GM12878 (cell line): ENCODE measurements around the gene OSBPL3. TPM values are rescaled to one million over a fixed set of nuclear protein-coding genes. Genes with fewer than 3 reads are reported as not detected.
A peak's percentile ranks its signal among the peaks of the same experiment; 100 is the strongest.

ENCODE experiments used
- ATF3 ChIP-seq: IDR thresholded peaks from 2 replicates; pipeline ENCODE4 v1.6.1; 2011; ENCODE audit warnings: low read depth, mild to moderate bottlenecking, low read length, moderate library complexity, borderline replicate concordance; ENCODE audit errors: extremely low read depth
- ATF7 ChIP-seq: fragments of 450-650 bp; IDR thresholded peaks from 2 replicates; pipeline ENCODE4 v1.6.1; 2016; ENCODE audit warnings: low read depth, mild to moderate bottlenecking
- BCL3 ChIP-seq: IDR thresholded peaks from 2 replicates; pipeline ENCODE4 v1.6.1; 2011; ENCODE audit warnings: borderline replicate concordance, low read depth, mild to moderate bottlenecking, moderate library complexity, low read length; ENCODE audit not compliant: insufficient read depth, poor library complexity, severe bottlenecking
- BHLHE40 ChIP-seq, 2 experiments: fragments of 450-650 bp in 1 of 2; IDR thresholded peaks; 2 replicates each; pipeline ENCODE4 v1.6.1; 2011 to 2017; ENCODE audit warnings: low read depth in 2 of 2, borderline replicate concordance in 1 of 2, improper control_type of control experiment in 1 of 2, low read length in 1 of 2, mild to moderate bottlenecking in 1 of 2
- CTCF ChIP-seq, 3 experiments: IDR thresholded peaks in 2 of 3; conservative IDR thresholded peaks in 1 of 3; 2 replicates each; pipeline ENCODE4 v1.5.1; 2011; ENCODE audit warnings: low read depth in 3 of 3, low read length in 3 of 3, mild to moderate bottlenecking in 3 of 3, control low read depth in 2 of 3, moderate library complexity in 2 of 3, inconsistent platforms in 1 of 3, mixed read lengths in 1 of 3; ENCODE audit not compliant: control insufficient read depth in 2 of 3, insufficient read depth in 1 of 3; ENCODE audit errors: extremely low read depth in 1 of 3
- ESRRA ChIP-seq: IDR thresholded peaks from 2 replicates; pipeline ENCODE4 v1.6.1; 2012; ENCODE audit warnings: mild to moderate bottlenecking, low read length, improper control_type of control experiment
- ETV6 ChIP-seq, 2 experiments: fragments of 450-650 bp in 1 of 2; IDR thresholded peaks in 1 of 2; conservative IDR thresholded peaks in 1 of 2; 2 replicates each; pipeline ENCODE4 v1.6.1; 2014; ENCODE audit warnings: antibody characterized with exemption in 1 of 2, borderline replicate concordance in 1 of 2, low read depth in 1 of 2, mild to moderate bottlenecking in 1 of 2, moderate library complexity in 1 of 2
- FOS ChIP-seq: IDR thresholded peaks from 3 replicates; pipeline ENCODE4 v1.6.1; 2011; ENCODE audit warnings: borderline replicate concordance; ENCODE audit not compliant: insufficient read length; ENCODE audit errors: extremely low read depth
- HDGF ChIP-seq: fragments of 450-650 bp; IDR thresholded peaks from 2 replicates; pipeline ENCODE4 v1.6.1; 2016; ENCODE audit warnings: antibody characterized with exemption
- IKZF2 ChIP-seq, 2 experiments: fragments of 450-650 bp; IDR thresholded peaks; 2 replicates each; pipeline ENCODE4 v1.6.1; 2017; ENCODE audit warnings: mild to moderate bottlenecking in 2 of 2, moderate library complexity in 2 of 2
- MTA3 ChIP-seq: IDR thresholded peaks from 2 replicates; pipeline ENCODE4 v1.6.1; 2012; ENCODE audit warnings: low read length, inconsistent platforms, borderline replicate concordance
- MYB ChIP-seq: fragments of 150-350 bp; IDR thresholded peaks from 2 replicates; pipeline ENCODE4 v1.6.1; 2014; ENCODE audit warnings: mild to moderate bottlenecking, low read depth, low read length, borderline replicate concordance
- PAX8 ChIP-seq: fragments of 450-650 bp; IDR thresholded peaks from 2 replicates; pipeline ENCODE4 v1.6.1; 2017; ENCODE audit warnings: mild to moderate bottlenecking, moderate library complexity
- PML ChIP-seq: IDR thresholded peaks from 2 replicates; pipeline ENCODE4 v1.6.1; 2012; ENCODE audit warnings: low read length, inconsistent platforms
- POLR2A ChIP-seq: IDR thresholded peaks from 2 replicates; pipeline ENCODE4 v1.6.1; 2011; ENCODE audit warnings: low read depth, mild to moderate bottlenecking, low read length
- RB1 ChIP-seq: fragments of 450-650 bp; formaldehyde crosslinking; IDR thresholded peaks from 2 replicates; pipeline ENCODE4 v1.6.1; 2017; ENCODE audit warnings: mild to moderate bottlenecking, borderline replicate concordance
- SP1 ChIP-seq: IDR thresholded peaks from one replicate; pipeline ENCODE4 v1.6.1; 2011; ENCODE audit warnings: low read depth, low read length
- TAF1 ChIP-seq: IDR thresholded peaks from 2 replicates; pipeline ENCODE4 v1.6.1; 2011; ENCODE audit warnings: mild to moderate bottlenecking, low read depth, low read length, borderline replicate concordance
- ZBTB11 ChIP-seq: fragments of 450-650 bp; formaldehyde crosslinking; IDR thresholded peaks from 2 replicates; pipeline ENCODE4 v1.5.0; 2022; ENCODE audit warnings: mild to moderate bottlenecking, missing genetic modification characterization
- polyA plus RNA-seq, 11 experiments: library from polyadenylated mRNA; depleted of rRNA in 4 of 11; unstranded in 6 of 11; stranded (reverse) in 5 of 11; fragments of >200 nt; fragmentation: Nextera tagmentation in 4 of 11; fragmentation: Illumina TruSeq in 1 of 11; extraction: Ambion mirVana in 4 of 11; extraction: Trizol in 1 of 11; gene quantifications; 1 replicate in 1 of 11; 2 replicates in 10 of 11; pipeline versions ENCODE4 v1.2.1 to v1.2.3, GENCODE V29; 2011 to 2016; ENCODE audit warnings: inconsistent platforms in 2 of 11, missing spikeins in 2 of 11, low read depth in 1 of 11
- total RNA-seq, 4 experiments: library from RNA; depleted of rRNA in 3 of 4; stranded (reverse); fragments of >200 nt in 3 of 4; fragmentation: Illumina TruSeq in 1 of 4; extraction: Trizol in 1 of 4; gene quantifications; 2 replicates each; pipeline versions ENCODE4 v1.2.1 to v1.2.3, GENCODE V29; 2013 to 2021
- TF ChIP-seq, protein P1 (sequence below): IDR thresholded peaks from 2 replicates; pipeline ENCODE4 v1.6.1; 2011; ENCODE audit warnings: borderline replicate concordance, low read depth, mild to moderate bottlenecking, moderate library complexity, mixed read lengths, low read length; ENCODE audit not compliant: insufficient read depth; ENCODE audit errors: extremely low read length

The OSBPL3 gene
- total and polyA plus RNA-seq, 10 of the 15 experiments (the other 5 are each of a cell fraction or from before 2014, with no cell fraction given) = 6.1 to 46.6 (median 27.0) TPM

DNA sequence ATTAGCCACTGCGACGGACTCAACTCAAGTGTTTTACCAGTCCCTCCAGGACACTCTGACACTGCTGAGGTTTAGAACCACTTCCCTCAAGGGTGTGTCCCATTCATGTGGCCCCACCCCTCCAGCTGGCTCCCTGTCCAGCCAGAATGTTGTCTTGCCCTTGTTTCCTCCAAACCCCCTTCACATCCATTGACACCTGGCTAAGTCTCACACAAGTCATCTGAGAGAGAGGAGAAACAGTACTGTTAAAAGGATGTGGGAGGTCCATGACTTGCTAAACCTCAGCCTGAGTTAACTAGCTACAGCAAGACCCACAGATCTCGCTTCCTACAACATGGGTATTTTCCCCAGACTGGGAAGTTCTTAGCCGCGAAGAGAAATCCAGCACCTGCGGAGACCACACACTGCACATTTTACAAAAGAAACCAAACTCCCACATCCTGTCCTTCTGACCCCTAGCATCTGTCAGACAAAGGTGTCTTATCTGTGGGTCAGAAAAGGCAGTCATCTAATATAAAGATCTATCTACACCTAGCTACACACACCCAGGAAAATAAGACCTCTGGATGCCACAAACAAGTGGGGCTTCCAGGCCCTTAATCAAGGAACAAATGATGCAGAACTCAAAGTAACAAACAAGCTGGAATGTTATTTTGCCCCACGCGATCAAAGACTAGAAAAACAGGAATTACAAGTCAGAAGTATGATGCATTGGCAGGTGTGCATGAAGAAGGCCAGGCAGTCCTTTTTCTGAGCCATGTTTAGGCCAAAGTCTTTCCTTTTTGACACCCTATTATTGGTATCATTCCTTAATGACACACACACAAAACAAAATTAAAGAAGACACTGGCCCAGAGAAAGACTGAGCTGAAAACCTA, 13.9 kb downstream of the OSBPL3 start (continued):
- TF ChIP-seq BCL3 (peak; percentile 81), ATF3 (no peak), BHLHE40 (IDR thresholded peaks at IDR 0.05; ENCODE audit: borderline replicate concordance in 1 of 2, low read depth in 2 of 2, low read length in 1 of 2) (peak; percentile 96 to 98), SP1 (peak; percentile 69), IKZF2 (IDR thresholded peaks at IDR 0.05) (peak; percentile 100), HDGF (peak; percentile 72; the same call in 1 of the 2 replicates), PML (peak; percentile 84), ETV6 (conservative IDR thresholded peaks at IDR 0.05 in 1 of 2, IDR thresholded peaks at IDR 0.05 in 1 of 2; ENCODE audit: borderline replicate concordance in 1 of 2, low read depth in 1 of 2) (peak in 1 of 2 experiments; percentile 94; a peak in 2 of 4 replicates), POLR2A (no peak; the same call in 1 of the 2 replicates), PAX8 (no peak), ESRRA (no peak), RB1 (no peak), MTA3 (peak; percentile 97), FOS (no peak), TAF1 (no peak; the same call in 1 of the 2 replicates), MYB (no peak), CTCF (IDR thresholded peaks at IDR 0.05 in 2 of 3, conservative IDR thresholded peaks at IDR 0.05 in 1 of 3; ENCODE audit: control insufficient read depth in 2 of 3, extremely low read depth in 1 of 3, insufficient read depth in 1 of 3, low read depth in 3 of 3, low read length in 3 of 3) (no peak), ATF7 (peak; percentile 87), ZBTB11 (CRISPR knock-in tag) (no peak)
- TF ChIP-seq, protein P1, sequence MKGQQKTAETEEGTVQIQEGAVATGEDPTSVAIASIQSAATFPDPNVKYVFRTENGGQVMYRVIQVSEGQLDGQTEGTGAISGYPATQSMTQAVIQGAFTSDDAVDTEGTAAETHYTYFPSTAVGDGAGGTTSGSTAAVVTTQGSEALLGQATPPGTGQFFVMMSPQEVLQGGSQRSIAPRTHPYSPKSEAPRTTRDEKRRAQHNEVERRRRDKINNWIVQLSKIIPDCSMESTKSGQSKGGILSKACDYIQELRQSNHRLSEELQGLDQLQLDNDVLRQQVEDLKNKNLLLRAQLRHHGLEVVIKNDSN = no peak
